Renal cortex interstitium (tissue), 11 donors: ENCODE measurements around the gene ZWINT. TPM values are rescaled to one million over a fixed set of nuclear protein-coding genes. Genes with fewer than 3 reads are reported as not detected.

Experiments
- DNase-seq, 11 donors: peaks; one replicate each; pipeline ENCODE4 v3.0.0-alpha.2; 2013; ENCODE audit warnings: low read depth in 9 of 11, low spot score in 4 of 11; ENCODE audit errors: extremely low read depth in 1 of 11
- polyA plus RNA-seq, 3 donors: library from polyadenylated mRNA; unstranded; fragments of 120-200 nt; gene quantifications; one replicate each; pipeline ENCODE4 v1.2.1, GENCODE V29; 2013; ENCODE audit not compliant: insufficient read length in 3 of 3

The ZWINT gene
- polyA plus RNA-seq, 3 donors: 44.7 to 70.7 (median 65.1) TPM

DNA sequence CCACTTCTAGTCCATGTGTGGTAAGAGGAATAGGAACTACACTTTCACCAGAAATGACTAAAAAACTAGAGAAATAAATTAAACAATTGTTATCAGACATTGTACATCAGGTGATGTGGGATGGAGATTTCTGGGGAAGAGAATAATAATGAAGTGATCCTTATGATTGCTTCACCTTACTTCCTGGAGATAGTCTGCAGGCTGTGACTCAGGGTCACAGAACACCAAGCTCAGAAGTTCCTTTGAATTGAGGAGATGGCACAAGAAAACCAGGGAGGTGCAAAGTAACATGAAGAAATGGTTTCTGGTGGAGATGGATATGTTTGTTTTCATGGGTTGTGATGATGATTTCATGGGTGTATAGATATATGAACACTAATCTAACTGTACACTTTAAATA is 44.5 kb downstream of the ZWINT start:
- no peak for DNase-seq
